SK-N-SH (cell line): Measurements from ENCODE around the gene DEXI. TPM values are rescaled to one million over a fixed set of nuclear protein-coding genes. Genes with fewer than 3 reads are reported as not detected.

Experiments used
- CTCF ChIA-PET: fragments of 300-600, 350-600 bp; formaldehyde crosslinking; extraction: SDS; loops from one replicate; lab custom pipeline; 2021; lab: Yijun Ruan, JAX
- POLR2A ChIA-PET: fragments of 350-600 bp; sonication (Branson Sonifier 250); formaldehyde crosslinking; extraction: SDS; loops from one replicate; lab custom pipeline; 2020; ENCODE audit warnings: antibody characterized with exemption, inconsistent platforms; lab: Yijun Ruan, JAX
- DNase-seq: peaks from one replicate; pipeline ENCODE4 v3.0.0; 2012
- H2AFZ ChIP-seq: fragments of 200-600 bp; sonication (generic); 2 replicates; pipeline ENCODE4 v1.8.1; 2016; ENCODE audit warnings: antibody characterized with exemption, mild to moderate bottlenecking, low read depth
- H3F3A ChIP-seq: fragments of 200-600 bp; sonication (generic); replicated peaks from 2 replicates; pipeline ENCODE3; 2016; ENCODE audit warnings: antibody characterized with exemption, mild to moderate bottlenecking; ENCODE audit not compliant: insufficient read depth
- H3K27ac ChIP-seq, 2 experiments: fragments of 200-500 bp in 1 of 2; fragments of 200-600 bp in 1 of 2; sonication (Bioruptor generic) in 1 of 2; sonication (generic), shearing (Covaris generic) in 1 of 2; 2 replicates each; pipeline versions ENCODE4 v1.5.1 to v1.6.1; 2014 to 2016; ENCODE audit warnings: low read depth in 2 of 2, inconsistent platforms in 1 of 2, low read length in 1 of 2, mild to moderate bottlenecking in 1 of 2, mixed read lengths in 1 of 2
- H3K27me3 ChIP-seq: fragments of 200-600 bp; sonication (generic), shearing (Covaris generic); 2 replicates; pipeline ENCODE4 v1.6.1; 2016; ENCODE audit warnings: mixed run types; ENCODE audit not compliant: insufficient read depth
- H3K36me3 ChIP-seq, 2 experiments: fragments of 200-500 bp in 1 of 2; fragments of 200-600 bp in 1 of 2; sonication (Bioruptor generic) in 1 of 2; sonication (generic) in 1 of 2; replicated peaks in 1 of 2; 2 replicates each; pipeline versions ENCODE3 to v1.5.1; 2014 to 2016; ENCODE audit warnings: low read length in 1 of 2, mild to moderate bottlenecking in 1 of 2; ENCODE audit not compliant: insufficient read depth in 2 of 2, control insufficient read depth in 1 of 2
- H3K4me1 ChIP-seq, 2 experiments: fragments of 200-500 bp in 1 of 2; fragments of 200-600 bp in 1 of 2; sonication (Bioruptor generic) in 1 of 2; sonication (generic), shearing (Covaris generic) in 1 of 2; 2 replicates each; pipeline versions ENCODE4 v1.5.1 to v1.6.1; 2014 to 2016; ENCODE audit warnings: low read depth in 1 of 2, low read length in 1 of 2, mixed run types in 1 of 2; ENCODE audit not compliant: insufficient read depth in 2 of 2, control insufficient read depth in 1 of 2
- H3K4me2 ChIP-seq: fragments of 200-600 bp; sonication (generic), shearing (Covaris generic); 2 replicates; pipeline ENCODE4 v1.6.1; 2017; ENCODE audit warnings: mixed run types
- H3K4me3 ChIP-seq, 2 experiments: fragments of 200-500 bp in 1 of 2; fragments of 200-600 bp in 1 of 2; sonication (Bioruptor generic) in 1 of 2; sonication (generic), shearing (Covaris generic) in 1 of 2; 2 replicates each; pipeline versions ENCODE4 v1.5.1 to v1.8.1; 2014 to 2016; ENCODE audit warnings: low read depth in 2 of 2, inconsistent platforms in 1 of 2, low read length in 1 of 2, mild to moderate bottlenecking in 1 of 2, mixed read lengths in 1 of 2, moderate library complexity in 1 of 2
- H3K79me2 ChIP-seq: fragments of 200-600 bp; sonication (generic); 2 replicates; pipeline ENCODE4 v1.8.1; 2017; ENCODE audit warnings: mild to moderate bottlenecking; ENCODE audit not compliant: insufficient read depth
- H3K9ac ChIP-seq: fragments of 200-600 bp; sonication (generic); 2 replicates; pipeline ENCODE4 v1.6.1; 2017; ENCODE audit warnings: mixed run types
- H3K9me2 ChIP-seq: fragments of 200-600 bp; sonication (generic); 2 replicates; pipeline ENCODE4 v1.6.1; 2017; ENCODE audit warnings: mixed run types
- H3K9me3 ChIP-seq: fragments of 200-600 bp; sonication (generic); 2 replicates; pipeline ENCODE4 v1.6.1; 2017; ENCODE audit warnings: mixed run types, mild to moderate bottlenecking, moderate library complexity
- H4K20me1 ChIP-seq: fragments of 200-600 bp; sonication (generic); 2 replicates; pipeline ENCODE4 v1.6.1; 2017; ENCODE audit warnings: mild to moderate bottlenecking, mixed run types; ENCODE audit not compliant: insufficient read depth
- ELF1 ChIP-seq: IDR thresholded peaks from 2 replicates; pipeline ENCODE4 v1.4.0; 2012
- EZH2phosphoT487 ChIP-seq: fragments of 200-600 bp; sonication (generic); IDR thresholded peaks from 2 replicates; pipeline ENCODE4 v1.6.1; 2017; ENCODE audit warnings: low read depth, mixed run types, mild to moderate bottlenecking, antibody characterized with exemption, moderate library complexity, borderline replicate concordance
- FOSL2 ChIP-seq: IDR thresholded peaks from 2 replicates; pipeline ENCODE4 v1.4.0; 2012; ENCODE audit warnings: low read depth, mild to moderate bottlenecking, moderate library complexity, borderline replicate concordance
- GATA2 ChIP-seq: sonication (generic); formaldehyde crosslinking; IDR thresholded peaks from 2 replicates; pipeline ENCODE4 v1.5.0; 2020; ENCODE audit warnings: mild to moderate bottlenecking, missing genetic modification reagents
- MAX ChIP-seq: IDR thresholded peaks from 2 replicates; pipeline ENCODE4 v1.4.0; 2012; ENCODE audit warnings: low read depth
- MEF2A ChIP-seq: IDR thresholded peaks from 2 replicates; pipeline ENCODE4 v1.4.0; 2012; ENCODE audit warnings: low read depth, borderline replicate concordance
- NRF1 ChIP-seq: IDR thresholded peaks from 2 replicates; pipeline ENCODE4 v1.6.1; 2012; ENCODE audit warnings: low read depth, mild to moderate bottlenecking, low read length
- RCOR1 ChIP-seq: fragments of 150-350 bp; IDR thresholded peaks from 2 replicates; pipeline ENCODE4 v1.6.1; 2017; ENCODE audit warnings: antibody characterized with exemption, low read length
- SIN3A ChIP-seq: IDR thresholded peaks from 2 replicates; pipeline ENCODE4 v1.6.1; 2012; ENCODE audit warnings: low read depth, mild to moderate bottlenecking, low read length, moderate library complexity, borderline replicate concordance
- SMC3 ChIP-seq: IDR thresholded peaks from 2 replicates; pipeline ENCODE4 v1.6.1; 2012; ENCODE audit warnings: low read depth, low read length, improper control_type of control experiment
- TAF1 ChIP-seq: IDR thresholded peaks from 2 replicates; pipeline ENCODE4 v1.6.1; 2012; ENCODE audit warnings: low read depth, mild to moderate bottlenecking, low read length, moderate library complexity, borderline replicate concordance
- TEAD4 ChIP-seq: IDR thresholded peaks from 2 replicates; pipeline ENCODE4 v1.4.0; 2012; ENCODE audit warnings: mild to moderate bottlenecking, borderline replicate concordance; ENCODE audit not compliant: insufficient read depth
- USF1 ChIP-seq: IDR thresholded peaks from 2 replicates; pipeline ENCODE4 v1.4.0; 2012; ENCODE audit warnings: low read depth, borderline replicate concordance
- ZBTB33 ChIP-seq: IDR thresholded peaks from 2 replicates; pipeline ENCODE4 v1.4.0; 2012; ENCODE audit warnings: low read depth, borderline replicate concordance
- WGBS: methylation state at CpG from one replicate; pipeline ENCODE4 v1.1.6; 2017; ENCODE audit warnings: low lambda C conversion rate; 5-methylcytosine and 5-hydroxymethylcytosine counted together
- polyA plus RNA-seq, 3 experiments: library from polyadenylated mRNA; depleted of rRNA; stranded (reverse); fragments of >200 nt; gene quantifications; 2 replicates each; pipeline ENCODE4 v1.2.3, GENCODE V29; 2012
- TF ChIP-seq, protein P1 (sequence below): IDR thresholded peaks from 2 replicates; pipeline ENCODE4; 2012
- TF ChIP-seq, protein P2 (sequence below): IDR thresholded peaks from 2 replicates; pipeline ENCODE4 v1.6.1; 2012; ENCODE audit warnings: mild to moderate bottlenecking, low read depth, low read length, moderate library complexity
- TF ChIP-seq, protein P3 (sequence below): fragments of 150-350 bp; IDR thresholded peaks from 2 replicates; pipeline ENCODE4 v1.6.1; 2016; ENCODE audit warnings: mild to moderate bottlenecking, low read depth, low read length

Gene DEXI
- polyA plus RNA-seq, 1 of the 3 experiments (the other 2 are of a cell fraction): 55.5 TPM

- Histone ChIP-seq H3K27me3 (peaks cover 12% of the 10 kb centered on the region), H3K9me3 (no peaks in the 10 kb centered on the region), H3K4me1 (no peaks in the 10 kb centered on the region), H4K20me1 (no peaks in the 10 kb centered on the region), H3K79me2 (no peaks in the 10 kb centered on the region), H3K9me2 (no peaks in the 10 kb centered on the region), H2AFZ (no peak overlapping the region), H3K9ac (no peak overlapping the region), H3K4me3 (no peak overlapping the region), H3K36me3 (no peaks in the 10 kb centered on the region), H3F3A (no peaks in the 10 kb centered on the region), H3K4me2 (no peak overlapping the region), H3K27ac (no peak overlapping the region)
- POLR2A ChIA-PET: no interaction called here
- no peak for DNase-seq
- no peak for TF ChIP-seq SIN3A
- no peak for TF ChIP-seq ELF1
- TF ChIP-seq, protein P1, sequence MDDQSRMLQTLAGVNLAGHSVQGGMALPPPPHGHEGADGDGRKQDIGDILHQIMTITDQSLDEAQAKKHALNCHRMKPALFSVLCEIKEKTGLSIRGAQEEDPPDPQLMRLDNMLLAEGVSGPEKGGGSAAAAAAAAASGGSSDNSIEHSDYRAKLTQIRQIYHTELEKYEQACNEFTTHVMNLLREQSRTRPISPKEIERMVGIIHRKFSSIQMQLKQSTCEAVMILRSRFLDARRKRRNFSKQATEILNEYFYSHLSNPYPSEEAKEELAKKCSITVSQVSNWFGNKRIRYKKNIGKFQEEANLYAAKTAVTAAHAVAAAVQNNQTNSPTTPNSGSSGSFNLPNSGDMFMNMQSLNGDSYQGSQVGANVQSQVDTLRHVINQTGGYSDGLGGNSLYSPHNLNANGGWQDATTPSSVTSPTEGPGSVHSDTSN: no peak
- TF ChIP-seq GATA2 (CRISPR knock-in tag): no peak
- TF ChIP-seq MEF2A: no peak
- TF ChIP-seq NRF1: no peak
- no peak for TF ChIP-seq RCOR1
- TF ChIP-seq ZBTB33: no peak
- TF ChIP-seq TEAD4: no peak
- TF ChIP-seq, protein P2, sequence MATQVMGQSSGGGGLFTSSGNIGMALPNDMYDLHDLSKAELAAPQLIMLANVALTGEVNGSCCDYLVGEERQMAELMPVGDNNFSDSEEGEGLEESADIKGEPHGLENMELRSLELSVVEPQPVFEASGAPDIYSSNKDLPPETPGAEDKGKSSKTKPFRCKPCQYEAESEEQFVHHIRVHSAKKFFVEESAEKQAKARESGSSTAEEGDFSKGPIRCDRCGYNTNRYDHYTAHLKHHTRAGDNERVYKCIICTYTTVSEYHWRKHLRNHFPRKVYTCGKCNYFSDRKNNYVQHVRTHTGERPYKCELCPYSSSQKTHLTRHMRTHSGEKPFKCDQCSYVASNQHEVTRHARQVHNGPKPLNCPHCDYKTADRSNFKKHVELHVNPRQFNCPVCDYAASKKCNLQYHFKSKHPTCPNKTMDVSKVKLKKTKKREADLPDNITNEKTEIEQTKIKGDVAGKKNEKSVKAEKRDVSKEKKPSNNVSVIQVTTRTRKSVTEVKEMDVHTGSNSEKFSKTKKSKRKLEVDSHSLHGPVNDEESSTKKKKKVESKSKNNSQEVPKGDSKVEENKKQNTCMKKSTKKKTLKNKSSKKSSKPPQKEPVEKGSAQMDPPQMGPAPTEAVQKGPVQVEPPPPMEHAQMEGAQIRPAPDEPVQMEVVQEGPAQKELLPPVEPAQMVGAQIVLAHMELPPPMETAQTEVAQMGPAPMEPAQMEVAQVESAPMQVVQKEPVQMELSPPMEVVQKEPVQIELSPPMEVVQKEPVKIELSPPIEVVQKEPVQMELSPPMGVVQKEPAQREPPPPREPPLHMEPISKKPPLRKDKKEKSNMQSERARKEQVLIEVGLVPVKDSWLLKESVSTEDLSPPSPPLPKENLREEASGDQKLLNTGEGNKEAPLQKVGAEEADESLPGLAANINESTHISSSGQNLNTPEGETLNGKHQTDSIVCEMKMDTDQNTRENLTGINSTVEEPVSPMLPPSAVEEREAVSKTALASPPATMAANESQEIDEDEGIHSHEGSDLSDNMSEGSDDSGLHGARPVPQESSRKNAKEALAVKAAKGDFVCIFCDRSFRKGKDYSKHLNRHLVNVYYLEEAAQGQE: no peak
- TF ChIP-seq EZH2phosphoT487: no peak
- TF ChIP-seq USF1: no peak
- TF ChIP-seq MAX: no peak
- TF ChIP-seq TAF1: no peak
- TF ChIP-seq SMC3: no peak
- TF ChIP-seq FOSL2: no peak
- TF ChIP-seq, protein P3, sequence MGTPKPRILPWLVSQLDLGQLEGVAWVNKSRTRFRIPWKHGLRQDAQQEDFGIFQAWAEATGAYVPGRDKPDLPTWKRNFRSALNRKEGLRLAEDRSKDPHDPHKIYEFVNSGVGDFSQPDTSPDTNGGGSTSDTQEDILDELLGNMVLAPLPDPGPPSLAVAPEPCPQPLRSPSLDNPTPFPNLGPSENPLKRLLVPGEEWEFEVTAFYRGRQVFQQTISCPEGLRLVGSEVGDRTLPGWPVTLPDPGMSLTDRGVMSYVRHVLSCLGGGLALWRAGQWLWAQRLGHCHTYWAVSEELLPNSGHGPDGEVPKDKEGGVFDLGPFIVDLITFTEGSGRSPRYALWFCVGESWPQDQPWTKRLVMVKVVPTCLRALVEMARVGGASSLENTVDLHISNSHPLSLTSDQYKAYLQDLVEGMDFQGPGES: no peak
- WGBS: 51% methylated on average over 6 of the region's 6 CpGs
- CTCF ChIA-PET: no interaction called here
These were observed 57.0 kb downstream of the DEXI start for GRCh38 chr16:10885246-10885645.
